Endodermal cell (in vitro differentiated cells): ENCODE data around the gene TATDN2. TPM values are rescaled to one million over a fixed set of nuclear protein-coding genes. Genes with fewer than 3 reads are reported as not detected.
A peak's percentile ranks its signal among the peaks of the same experiment; 100 is the strongest.

Source experiments
- DNase-seq: peaks from one replicate; pipeline ENCODE4 v3.0.0-alpha.2; 2017
- H3K27ac ChIP-seq: 2 replicates; pipeline ENCODE4 v1.5.1; 2013; ENCODE audit warnings: mild to moderate bottlenecking, low read depth, low read length, moderate library complexity
- H3K27me3 ChIP-seq: 2 replicates; pipeline ENCODE4 v1.6.1; 2013; ENCODE audit warnings: mild to moderate bottlenecking, low read length, moderate library complexity; ENCODE audit not compliant: insufficient read depth, control insufficient read depth, poor library complexity, severe bottlenecking
- H3K36me3 ChIP-seq: 2 replicates; pipeline ENCODE4 v1.7.0; 2013; ENCODE audit warnings: mild to moderate bottlenecking, low read length, moderate library complexity; ENCODE audit not compliant: control insufficient read depth, insufficient read depth
- H3K4me1 ChIP-seq: one replicate; pipeline ENCODE4 v1.7.0; 2013; ENCODE audit warnings: low read length; ENCODE audit not compliant: control insufficient read depth, insufficient read depth
- H3K4me3 ChIP-seq: 2 replicates; pipeline ENCODE4 v1.5.1; 2013; ENCODE audit warnings: mild to moderate bottlenecking, low read length, moderate library complexity
- H3K9ac ChIP-seq: 2 replicates; pipeline ENCODE4 v1.6.1; 2013; ENCODE audit warnings: mild to moderate bottlenecking, low read length, moderate library complexity; ENCODE audit not compliant: poor library complexity, severe bottlenecking; ENCODE audit errors: extremely low read depth
- H3K9me3 ChIP-seq: 2 replicates; pipeline ENCODE4 v1.6.1; 2013; ENCODE audit warnings: mild to moderate bottlenecking, low read length, moderate library complexity; ENCODE audit not compliant: control insufficient read depth
- H3K27ac Mint-ChIP-seq: 2 replicates; pipeline ENCODE4 v1.8.0; 2020; ENCODE audit warnings: mixed read lengths
- H3K27me3 Mint-ChIP-seq: 2 replicates; pipeline ENCODE4 v1.8.0; 2021; ENCODE audit warnings: mild to moderate bottlenecking, mixed read lengths; ENCODE audit not compliant: insufficient read depth
- H3K36me3 Mint-ChIP-seq: 2 replicates; pipeline ENCODE4 v1.8.0; 2020; ENCODE audit warnings: low read depth, mixed read lengths
- H3K4me1 Mint-ChIP-seq: 2 replicates; pipeline ENCODE4 v1.8.0; 2020; ENCODE audit warnings: mixed read lengths
- H3K4me3 Mint-ChIP-seq: 2 replicates; pipeline ENCODE4 v1.8.0; 2020; ENCODE audit warnings: mild to moderate bottlenecking, moderate library complexity, mixed read lengths
- H3K9me3 Mint-ChIP-seq: 2 replicates; pipeline ENCODE4 v1.8.0; 2020; ENCODE audit warnings: mild to moderate bottlenecking, mixed read lengths
- WGBS, 2 experiments: methylation state at CpG; one replicate each; pipeline versions ENCODE4 v1.1.5 to v1.1.7; 2013; ENCODE audit warnings: missing lambda C conversion rate in 2 of 2, mixed read lengths in 1 of 2; ENCODE audit not compliant: insufficient coverage in 1 of 2, insufficient read length in 1 of 2; 5-methylcytosine and 5-hydroxymethylcytosine counted together
- long read RNA-seq, 4 experiments: library from polyadenylated mRNA in 2 of 4; library from RNA in 1 of 4; library from capped mRNA in 1 of 4; stranded (forward) in 3 of 4; unstranded in 1 of 4; transcript quantifications; one replicate each; pipeline ENCODE4 v2.0.0, GENCODE V29; 2020 to 2021; ENCODE audit warnings: inconsistent platforms in 1 of 4
- polyA plus RNA-seq, 2 experiments: library from polyadenylated mRNA; stranded (reverse); fragments of 50-300 nt; gene quantifications; one replicate each; pipeline ENCODE4 v1.2.3, GENCODE V29; 2013
- total RNA-seq, 2 donors: library from RNA; stranded (reverse); fragmentation: NEBNext Ultra II Directional in 1 of 2; extraction: Animal tissue kit (Norgen Biotek cat#: 25700) in 1 of 2; gene quantifications; 2 replicates in 1 of 2; 3 replicates in 1 of 2; pipeline ENCODE4 v1.2.1, GENCODE V29; 2021
- TF ChIP-seq, protein P1 (sequence below): fragments of 200-600 bp; sonication (generic); conservative IDR thresholded peaks from 2 replicates; pipeline ENCODE4 v1.5.0; 2021; ENCODE audit warnings: antibody characterized with exemption, mild to moderate bottlenecking

TATDN2 gene, protein sequence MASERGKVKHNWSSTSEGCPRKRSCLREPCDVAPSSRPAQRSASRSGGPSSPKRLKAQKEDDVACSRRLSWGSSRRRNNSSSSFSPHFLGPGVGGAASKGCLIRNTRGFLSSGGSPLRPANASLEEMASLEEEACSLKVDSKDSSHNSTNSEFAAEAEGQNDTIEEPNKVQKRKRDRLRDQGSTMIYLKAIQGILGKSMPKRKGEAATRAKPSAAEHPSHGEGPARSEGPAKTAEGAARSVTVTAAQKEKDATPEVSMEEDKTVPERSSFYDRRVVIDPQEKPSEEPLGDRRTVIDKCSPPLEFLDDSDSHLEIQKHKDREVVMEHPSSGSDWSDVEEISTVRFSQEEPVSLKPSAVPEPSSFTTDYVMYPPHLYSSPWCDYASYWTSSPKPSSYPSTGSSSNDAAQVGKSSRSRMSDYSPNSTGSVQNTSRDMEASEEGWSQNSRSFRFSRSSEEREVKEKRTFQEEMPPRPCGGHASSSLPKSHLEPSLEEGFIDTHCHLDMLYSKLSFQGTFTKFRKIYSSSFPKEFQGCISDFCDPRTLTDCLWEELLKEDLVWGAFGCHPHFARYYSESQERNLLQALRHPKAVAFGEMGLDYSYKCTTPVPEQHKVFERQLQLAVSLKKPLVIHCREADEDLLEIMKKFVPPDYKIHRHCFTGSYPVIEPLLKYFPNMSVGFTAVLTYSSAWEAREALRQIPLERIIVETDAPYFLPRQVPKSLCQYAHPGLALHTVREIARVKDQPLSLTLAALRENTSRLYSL
- 10 to 100 TPM; 34.0 to 34.1 TPM for total RNA-seq
- polyA plus RNA-seq (2013, experiment 1 of 2), result 18.5 TPM
- polyA plus RNA-seq (2013, experiment 2 of 2), result 16.3 TPM
- long read RNA-seq, experiment 1, full-length matches to known transcripts, result 3 of 11 reads
- long read RNA-seq, experiment 1, partial matches to known transcripts, result 6 of 11 reads
- long read RNA-seq, experiment 1, other reads (novel, unspliced or antisense), result 2 of 11 reads
- long read RNA-seq, experiment 2, full-length matches to known transcripts, result 3 of 16 reads
- long read RNA-seq, experiment 2, partial matches to known transcripts, result 12 of 16 reads
- long read RNA-seq, experiment 2, other reads (novel, unspliced or antisense), result 1 of 16 reads
- long read RNA-seq, experiment 3, partial matches to known transcripts, result 3 of 3 reads
- long read RNA-seq, experiment 3, other reads (novel, unspliced or antisense), result 0 of 3 reads
- long read RNA-seq, experiment 4, result 0 reads

- no peaks in the 10 kb centered on the region for H3K4me1 ChIP-seq
- peak within 1 kb of the TSS; percentile 81 for H3K9ac ChIP-seq
- H3K36me3 ChIP-seq, result peaks cover 10% of the 10 kb centered on the region
- 0 to 1% methylated on average over 43 to 80 of the region's 80 CpGs for WGBS, 2 experiments
- Mint-ChIP-seq H3K4me1 (peaks cover 22% of the 10 kb centered on the region), H3K4me3 (peak within 1 kb of the TSS; percentile 86), H3K36me3 (peaks cover 19% of the 10 kb centered on the region), H3K27me3 (peaks cover 11% of the 10 kb centered on the region), H3K27ac (peak within 1 kb of the TSS; percentile 90), H3K9me3 (peaks cover 38% of the 10 kb centered on the region)
- peak; percentile 99 for DNase-seq
- TF ChIP-seq, protein P1, sequence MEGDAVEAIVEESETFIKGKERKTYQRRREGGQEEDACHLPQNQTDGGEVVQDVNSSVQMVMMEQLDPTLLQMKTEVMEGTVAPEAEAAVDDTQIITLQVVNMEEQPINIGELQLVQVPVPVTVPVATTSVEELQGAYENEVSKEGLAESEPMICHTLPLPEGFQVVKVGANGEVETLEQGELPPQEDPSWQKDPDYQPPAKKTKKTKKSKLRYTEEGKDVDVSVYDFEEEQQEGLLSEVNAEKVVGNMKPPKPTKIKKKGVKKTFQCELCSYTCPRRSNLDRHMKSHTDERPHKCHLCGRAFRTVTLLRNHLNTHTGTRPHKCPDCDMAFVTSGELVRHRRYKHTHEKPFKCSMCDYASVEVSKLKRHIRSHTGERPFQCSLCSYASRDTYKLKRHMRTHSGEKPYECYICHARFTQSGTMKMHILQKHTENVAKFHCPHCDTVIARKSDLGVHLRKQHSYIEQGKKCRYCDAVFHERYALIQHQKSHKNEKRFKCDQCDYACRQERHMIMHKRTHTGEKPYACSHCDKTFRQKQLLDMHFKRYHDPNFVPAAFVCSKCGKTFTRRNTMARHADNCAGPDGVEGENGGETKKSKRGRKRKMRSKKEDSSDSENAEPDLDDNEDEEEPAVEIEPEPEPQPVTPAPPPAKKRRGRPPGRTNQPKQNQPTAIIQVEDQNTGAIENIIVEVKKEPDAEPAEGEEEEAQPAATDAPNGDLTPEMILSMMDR, result no peak
- peaks cover 19% of the 10 kb centered on the region for H3K9me3 ChIP-seq
- H3K4me3 ChIP-seq, result peak within 1 kb of the TSS; percentile 96
- H3K27me3 ChIP-seq, result no peaks in the 10 kb centered on the region
- no peak within 1 kb of the TSS for H3K27ac ChIP-seq
These were observed at the start of gene TATDN2 for GRCh38 chr3:10248184-10248983. Gene TATDN2 (plus strand): TSS chr3:10248459. CDS start chr3:10249201, 742 bp downstream.

GRCh38 chr3:10198761-10199649, 49.3 kb upstream of the TATDN2 start:
- no peak overlapping the region for H3K4me3 ChIP-seq
- H3K27ac ChIP-seq, result peak overlapping the region; percentile 7
- Mint-ChIP-seq H3K4me1 (peaks cover 4% of the 10 kb centered on the region), H3K27me3 (no peaks in the 10 kb centered on the region), H3K4me3 (no peak overlapping the region), H3K36me3 (no peaks in the 10 kb centered on the region), H3K9me3 (no peaks in the 10 kb centered on the region), H3K27ac (no peak overlapping the region)
- WGBS, 2 experiments, result 90 to 91% methylated on average over 8 to 12 of the region's 12 CpGs
- H3K36me3 ChIP-seq, result no peaks in the 10 kb centered on the region
- no peaks in the 10 kb centered on the region for H3K4me1 ChIP-seq
- TF ChIP-seq, protein P1, result no peak
- no peak for DNase-seq
- H3K27me3 ChIP-seq, result no peaks in the 10 kb centered on the region
- H3K9ac ChIP-seq, result no peak overlapping the region
- no peaks in the 10 kb centered on the region for H3K9me3 ChIP-seq
